AG10803 (cell line): ENCODE measurements around the gene NUP98.

ENCODE experiments used
- DNase-seq: peaks from one replicate; pipeline ENCODE4 v3.0.0; 2010; ENCODE audit warnings: low read depth
- H3K4me3 ChIP-seq: 2 replicates; pipeline ENCODE4 v1.5.1; 2011; ENCODE audit warnings: mild to moderate bottlenecking, low read length, control low read depth
- TF ChIP-seq, protein P1 (sequence below): conservative IDR thresholded peaks from 2 replicates; pipeline ENCODE4 v1.5.1; 2011; ENCODE audit warnings: mild to moderate bottlenecking, low read length, control low read depth, inconsistent platforms

Gene NUP98

GRCh38 chr11:3833449-3833848, 36.1 kb upstream of the NUP98 start:
- no peak overlapping the region for H3K4me3 ChIP-seq

DNA sequence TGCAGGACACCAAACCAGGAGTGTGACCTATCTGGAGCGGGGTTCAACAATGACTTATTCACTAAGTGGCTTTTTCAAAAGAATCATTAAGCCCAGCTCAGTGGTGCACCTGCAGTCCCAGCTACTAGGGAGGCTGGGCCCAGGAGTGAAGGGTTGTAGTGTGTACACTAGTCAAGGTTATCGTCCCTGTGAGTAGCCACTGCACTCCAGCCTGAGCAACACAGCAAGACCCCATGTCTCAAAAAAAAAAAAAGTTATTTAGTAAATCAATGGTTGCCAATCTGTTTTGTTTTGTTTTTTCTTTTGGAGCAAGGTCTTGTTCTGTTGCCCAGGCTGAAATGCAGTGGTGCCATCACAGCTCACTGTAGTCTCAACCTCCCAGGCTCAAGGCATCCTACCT, 35.5 kb upstream of the NUP98 start:
- no peak overlapping the region for H3K4me3 ChIP-seq
- TF ChIP-seq, protein P1, sequence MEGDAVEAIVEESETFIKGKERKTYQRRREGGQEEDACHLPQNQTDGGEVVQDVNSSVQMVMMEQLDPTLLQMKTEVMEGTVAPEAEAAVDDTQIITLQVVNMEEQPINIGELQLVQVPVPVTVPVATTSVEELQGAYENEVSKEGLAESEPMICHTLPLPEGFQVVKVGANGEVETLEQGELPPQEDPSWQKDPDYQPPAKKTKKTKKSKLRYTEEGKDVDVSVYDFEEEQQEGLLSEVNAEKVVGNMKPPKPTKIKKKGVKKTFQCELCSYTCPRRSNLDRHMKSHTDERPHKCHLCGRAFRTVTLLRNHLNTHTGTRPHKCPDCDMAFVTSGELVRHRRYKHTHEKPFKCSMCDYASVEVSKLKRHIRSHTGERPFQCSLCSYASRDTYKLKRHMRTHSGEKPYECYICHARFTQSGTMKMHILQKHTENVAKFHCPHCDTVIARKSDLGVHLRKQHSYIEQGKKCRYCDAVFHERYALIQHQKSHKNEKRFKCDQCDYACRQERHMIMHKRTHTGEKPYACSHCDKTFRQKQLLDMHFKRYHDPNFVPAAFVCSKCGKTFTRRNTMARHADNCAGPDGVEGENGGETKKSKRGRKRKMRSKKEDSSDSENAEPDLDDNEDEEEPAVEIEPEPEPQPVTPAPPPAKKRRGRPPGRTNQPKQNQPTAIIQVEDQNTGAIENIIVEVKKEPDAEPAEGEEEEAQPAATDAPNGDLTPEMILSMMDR: no peak
- DNase-seq: no peak

More at GRCh38 chr11:3833449-3833848, 36.1 kb upstream of the NUP98 start:
- no peak for DNase-seq
- TF ChIP-seq, protein P1: no peak

DNA sequence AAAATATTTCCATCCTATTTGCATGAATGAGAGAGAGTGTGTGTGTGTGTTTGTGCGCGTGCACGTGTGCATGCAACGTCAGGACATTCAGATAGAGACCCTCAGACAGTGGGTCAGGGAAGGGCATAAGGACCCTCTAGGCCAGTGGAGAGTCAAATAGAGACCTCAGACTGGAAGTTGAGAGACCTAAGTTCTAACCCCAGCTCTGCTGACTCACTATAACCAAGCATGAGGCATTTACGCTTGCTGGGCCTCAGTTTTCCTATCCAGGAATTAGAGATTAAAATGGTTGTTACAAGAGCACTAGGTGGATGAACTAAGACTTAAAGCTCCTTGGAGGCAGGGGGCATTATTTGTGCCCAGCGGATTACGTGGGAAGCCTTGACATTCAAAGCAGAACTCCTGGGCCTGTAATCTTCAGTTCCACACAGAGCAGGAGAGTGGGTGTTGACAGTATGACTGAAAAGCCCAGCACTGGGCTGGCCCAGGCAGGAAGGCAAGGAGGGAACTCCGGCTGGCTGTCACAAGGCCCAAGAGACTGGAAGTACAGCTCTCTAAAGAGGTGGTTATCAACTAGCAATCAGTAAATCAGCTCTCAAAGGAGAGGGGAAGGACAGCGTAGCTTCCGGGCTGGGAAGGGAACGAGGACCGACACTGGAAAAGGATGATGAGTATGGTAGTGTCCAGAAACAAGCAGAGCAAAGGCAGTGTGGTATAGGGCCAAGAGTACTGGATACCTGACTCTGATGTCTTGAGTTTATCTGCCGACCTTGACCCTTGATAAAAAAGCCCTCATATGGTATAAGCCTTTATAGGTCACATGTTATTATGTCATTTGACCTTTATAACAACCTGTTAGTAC, 34.3 kb upstream of the NUP98 start:
- TF ChIP-seq, protein P1: no peak
- DNase-seq: no peak
- no peak overlapping the region for H3K4me3 ChIP-seq

- no peak for DNase-seq
- TF ChIP-seq, protein P1: no peak
These were observed 33.4 kb upstream of the NUP98 start for GRCh38 chr11:3830730-3831129.

DNA sequence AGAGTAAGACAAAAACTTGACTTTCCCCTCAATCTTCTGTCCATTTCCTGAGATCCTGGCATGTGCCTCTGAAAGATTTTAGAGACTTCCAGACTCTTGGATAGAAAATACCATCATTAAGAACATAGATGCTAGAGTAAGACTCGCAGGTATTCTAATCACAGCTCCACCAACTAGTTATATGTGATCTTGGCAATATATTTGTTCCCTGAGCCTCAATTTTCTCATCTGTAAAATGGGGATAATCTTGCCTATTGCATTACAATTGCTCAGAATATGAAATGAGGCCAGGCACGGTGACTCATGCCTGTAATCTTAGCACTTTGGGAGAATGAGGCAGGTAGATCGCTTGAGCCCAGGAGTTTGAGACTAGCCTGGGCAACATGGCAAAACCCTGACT, 32.7 kb upstream of the NUP98 start:
- H3K4me3 ChIP-seq: no peak overlapping the region
- TF ChIP-seq, protein P1: no peak
- no peak for DNase-seq

More at GRCh38 chr11:3830730-3831129, 33.4 kb upstream of the NUP98 start:
- H3K4me3 ChIP-seq: no peak overlapping the region

DNA sequence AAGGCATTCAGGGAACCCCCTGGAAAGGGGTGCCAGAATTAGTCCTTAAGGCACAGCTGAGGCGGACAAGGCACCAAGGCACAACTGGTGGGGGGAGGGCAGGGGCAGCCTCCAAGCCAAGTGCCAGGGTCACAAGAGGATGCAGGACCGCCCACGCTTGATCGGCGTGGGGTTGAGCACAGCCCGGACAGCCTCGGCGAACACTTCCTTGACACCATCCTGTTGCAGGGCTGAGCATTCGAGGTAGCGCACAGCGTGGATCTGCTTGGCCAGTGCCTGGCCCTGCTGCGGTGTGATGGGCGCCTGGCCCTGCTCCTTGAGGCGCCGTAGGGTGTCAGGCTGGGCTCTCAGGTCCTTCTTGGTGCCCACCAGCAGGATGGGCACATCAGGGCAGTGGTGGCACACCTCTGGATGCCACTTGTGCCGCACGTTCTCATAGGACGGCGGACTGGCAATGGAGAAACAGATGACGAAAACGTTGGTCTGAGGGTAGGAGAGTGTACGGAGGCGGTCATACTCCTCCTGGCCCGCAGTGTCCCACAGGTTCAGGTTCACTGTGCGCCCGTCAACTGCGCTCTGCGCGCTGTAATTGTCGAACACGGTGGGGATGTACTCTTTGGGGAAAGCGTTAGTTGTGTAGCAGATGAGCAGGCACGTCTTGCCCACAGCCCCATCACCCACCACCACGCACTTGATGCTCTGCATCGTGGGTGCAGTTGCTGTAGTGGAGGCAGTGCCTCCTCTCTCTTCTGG, 30.3 kb upstream of the NUP98 start:
- TF ChIP-seq, protein P1: no peak
- DNase-seq: no peak
- H3K4me3 ChIP-seq: no peak overlapping the region
